ENCODE results near the gene FHIT.

- TF ChIP-seq CTCF (IDR thresholded peaks at IDR 0.05) (no peak), POLR2A (IDR thresholded peaks at IDR 0.05) (no peak)
These were observed 1452.7 kb downstream of the FHIT start for GRCh38 chr3:59798372-59799086.
